Measurements from ENCODE around the gene DIAPH3. TPM values are rescaled to one million over a fixed set of nuclear protein-coding genes. Genes with fewer than 3 reads are reported as not detected.
A peak's percentile ranks its signal among the peaks of the same experiment; 100 is the strongest.
"Not testable (repeated sequence)": the region's sequence is repeated elsewhere in the genome, so short reads cannot be mapped to it uniquely, and the experiment has no call there.

The DIAPH3 gene
- 1.0 TPM for total RNA-seq

- DNase-seq (ENCODE audit: low spot score): peak; percentile 97
Measured at GRCh38 chr13:60163478-60164233, at the start of gene DIAPH3. DIAPH3 (minus strand) TSS chr13:60163928; CDS start chr13:60163766, 162 bp downstream.

GRCh38 chr13:60213236-60213744 lies 49.6 kb upstream of the DIAPH3 start:
- DNase-seq (ENCODE audit: low spot score): no peak

DNA sequence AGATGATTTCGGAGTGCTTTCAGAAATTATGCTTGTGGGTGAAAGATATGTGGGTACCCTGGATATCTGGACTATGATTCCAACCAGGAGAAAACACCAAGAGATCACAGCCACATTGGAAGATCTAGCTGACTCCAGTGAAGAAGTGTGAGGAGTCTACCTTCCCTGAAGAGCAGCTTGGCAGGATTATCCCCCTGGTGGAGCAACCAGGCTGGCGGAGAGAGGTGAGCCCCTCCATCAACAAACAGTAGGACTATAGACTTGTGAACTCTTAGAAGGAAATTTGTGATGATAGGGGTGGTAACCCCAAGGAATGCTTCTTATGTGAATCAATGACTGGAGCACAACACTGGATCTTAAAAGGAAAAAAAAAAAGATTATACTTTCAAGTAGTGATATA lies 47.8 kb upstream of the DIAPH3 start:
- DNase-seq (ENCODE audit: low spot score): no peak

DNA sequence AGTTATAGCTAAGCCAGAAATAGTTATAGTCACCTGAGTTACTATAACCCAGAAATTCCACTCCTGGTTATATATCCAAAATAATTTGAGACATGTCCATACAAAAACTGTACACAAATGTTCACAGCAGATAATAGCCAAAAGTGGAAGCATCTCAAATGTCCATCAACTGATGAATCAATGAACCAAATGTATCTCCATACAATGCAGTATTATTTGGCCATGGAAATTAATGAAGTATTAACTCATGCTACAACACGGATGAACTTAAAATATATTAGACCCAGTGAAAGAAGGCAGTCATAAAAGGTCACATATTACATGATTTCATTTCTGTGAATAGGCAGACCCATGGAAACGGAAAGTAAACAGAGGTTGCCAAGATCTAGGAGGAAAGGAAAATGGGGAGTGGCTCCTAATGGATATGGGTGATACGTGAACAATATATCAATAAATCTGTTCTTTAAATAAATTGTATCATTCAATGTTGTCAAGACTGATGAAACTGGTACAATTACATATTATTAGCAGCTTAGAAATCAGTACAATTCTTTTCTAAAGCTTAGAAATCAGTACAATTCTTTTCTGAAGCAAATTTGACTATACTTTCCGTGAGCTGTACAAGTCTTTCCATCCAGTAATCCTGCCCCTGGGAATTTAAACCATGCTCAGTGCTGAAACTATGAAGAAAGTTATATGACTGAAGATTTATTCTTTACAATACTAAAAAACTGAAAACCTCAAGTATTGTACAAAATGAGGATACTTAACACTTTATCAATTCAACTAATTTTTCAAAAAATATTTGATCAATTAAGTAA lies 47.0 kb upstream of the DIAPH3 start:
- no peak for DNase-seq (ENCODE audit: low spot score)

GRCh38 chr13:60205499-60205898 lies 41.8 kb upstream of the DIAPH3 start:
- not testable (repeated sequence) for DNase-seq (ENCODE audit: low spot score)

DNA sequence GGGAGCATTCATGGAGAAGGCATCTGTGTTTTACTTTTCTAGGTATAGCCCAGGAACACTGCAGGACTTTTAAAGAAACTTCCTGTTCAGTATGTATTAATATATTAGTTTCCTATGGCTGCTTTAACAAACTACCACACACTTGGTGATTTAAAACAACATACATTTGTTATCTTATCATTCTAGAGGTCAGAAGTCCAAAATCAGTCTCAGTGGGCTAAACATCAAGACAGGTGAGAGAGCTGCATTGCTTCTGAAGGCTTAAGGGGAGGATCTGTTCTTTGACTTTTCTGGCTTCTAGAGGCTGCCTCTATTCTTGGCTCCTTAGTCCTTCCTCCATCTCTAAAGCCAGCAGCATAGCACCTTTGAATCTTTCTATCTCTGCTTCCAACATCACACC lies 37.6 kb upstream of the DIAPH3 start:
- no peak for DNase-seq (ENCODE audit: low spot score)

DNA sequence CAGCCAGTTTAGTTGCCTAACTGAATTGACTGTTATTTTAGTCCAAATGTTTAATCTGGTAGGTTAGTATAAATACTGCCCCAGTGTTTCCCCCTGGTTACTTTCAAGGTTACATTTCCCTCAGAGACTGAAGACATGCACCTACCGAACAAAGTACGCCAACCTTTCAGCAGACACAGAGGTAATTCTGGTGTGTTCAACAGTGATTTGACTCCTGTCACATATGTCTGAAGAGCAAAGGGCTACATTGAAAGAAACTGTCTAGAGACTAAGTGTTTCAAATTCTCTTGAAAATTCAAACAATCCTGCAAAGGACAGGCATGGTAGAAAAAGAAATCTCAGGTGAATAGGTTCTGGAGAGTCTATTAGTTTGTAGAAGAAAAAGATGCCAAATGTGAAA lies 32.2 kb upstream of the DIAPH3 start:
- not testable (repeated sequence) for DNase-seq (ENCODE audit: low spot score)

DNA sequence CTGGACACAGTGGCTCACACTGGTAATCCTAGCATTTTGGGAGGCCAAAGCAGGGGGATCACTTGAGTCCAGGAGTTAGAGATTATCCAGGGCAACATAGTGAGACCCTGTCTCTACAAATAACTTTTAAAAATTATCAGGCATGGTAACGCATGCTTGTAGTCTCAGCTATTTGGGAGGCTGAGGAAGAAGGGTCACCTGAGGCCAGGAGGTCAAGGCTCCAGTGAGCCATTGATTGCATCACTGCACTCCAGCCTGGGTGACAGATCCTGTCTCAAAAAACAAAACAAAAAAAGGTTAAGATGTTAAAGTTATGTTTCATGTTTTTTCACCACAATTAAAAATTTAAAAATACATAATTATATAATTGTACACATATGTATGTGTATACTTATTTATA lies 19.2 kb upstream of the DIAPH3 start:
- DNase-seq (ENCODE audit: low spot score): no peak

DNA sequence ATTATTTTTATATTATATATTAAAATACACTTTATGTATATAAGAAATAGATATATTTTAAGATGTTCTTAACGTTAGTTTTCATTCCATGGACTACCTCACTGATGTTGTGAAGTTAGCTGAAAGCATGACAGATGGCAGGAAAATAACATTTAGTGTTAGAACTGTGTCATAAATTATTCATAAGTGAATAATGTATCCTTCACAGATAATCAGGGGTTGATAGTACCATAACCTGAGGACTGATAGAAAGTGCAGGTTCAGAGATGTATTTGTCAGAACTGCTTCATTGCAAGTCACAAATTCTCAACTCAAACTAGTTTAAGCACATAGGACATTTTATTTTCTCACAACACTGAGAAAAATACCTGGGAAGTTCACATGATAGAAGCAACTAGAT lies 14.6 kb upstream of the DIAPH3 start:
- no peak for DNase-seq (ENCODE audit: low spot score)

DNA sequence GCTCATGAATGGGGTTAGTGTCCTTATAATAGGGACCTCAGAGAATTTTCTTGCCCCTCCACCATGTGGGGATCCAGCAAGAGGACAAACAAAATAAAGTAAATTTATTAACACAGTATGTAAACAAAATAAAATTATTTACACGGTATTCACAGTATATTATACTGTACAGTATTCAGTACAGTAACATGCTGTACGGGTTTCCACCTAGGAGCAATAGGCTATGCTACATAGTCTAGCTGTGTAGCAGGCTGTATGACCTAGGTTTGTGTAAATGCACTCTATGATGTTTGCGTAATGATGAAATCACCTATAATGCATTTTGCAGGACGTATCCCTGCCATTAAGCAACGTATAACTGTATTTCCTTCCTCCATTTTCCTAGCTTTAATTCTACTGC lies 11.8 kb upstream of the DIAPH3 start:
- DNase-seq (ENCODE audit: low spot score): no peak

GRCh38 chr13:60174113-60174512 lies 10.4 kb upstream of the DIAPH3 start:
- DNase-seq (ENCODE audit: low spot score): no peak

DNA sequence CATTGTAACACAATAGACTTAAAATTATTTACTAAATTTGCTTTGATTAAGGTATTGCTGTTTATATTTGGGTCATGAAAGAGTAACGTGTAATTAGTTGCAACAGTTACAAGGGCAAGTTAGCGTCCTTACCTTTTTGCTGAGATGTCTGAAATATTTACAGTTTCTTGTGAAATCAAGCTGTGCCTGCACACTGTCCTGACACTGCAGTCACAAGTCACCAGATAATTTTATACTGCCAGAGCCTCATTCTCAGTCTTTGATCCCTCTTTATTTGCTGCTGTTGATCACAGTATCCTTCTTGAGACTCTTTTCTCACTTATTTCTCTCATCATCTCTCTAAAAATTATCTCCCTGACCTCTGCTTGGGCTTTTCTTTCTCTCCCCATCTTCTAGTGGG lies 8.4 kb upstream of the DIAPH3 start:
- DNase-seq (ENCODE audit: low spot score): no peak

GRCh38 chr13:60170414-60170813 lies 6.7 kb upstream of the DIAPH3 start:
- DNase-seq (ENCODE audit: low spot score): no peak

DNA sequence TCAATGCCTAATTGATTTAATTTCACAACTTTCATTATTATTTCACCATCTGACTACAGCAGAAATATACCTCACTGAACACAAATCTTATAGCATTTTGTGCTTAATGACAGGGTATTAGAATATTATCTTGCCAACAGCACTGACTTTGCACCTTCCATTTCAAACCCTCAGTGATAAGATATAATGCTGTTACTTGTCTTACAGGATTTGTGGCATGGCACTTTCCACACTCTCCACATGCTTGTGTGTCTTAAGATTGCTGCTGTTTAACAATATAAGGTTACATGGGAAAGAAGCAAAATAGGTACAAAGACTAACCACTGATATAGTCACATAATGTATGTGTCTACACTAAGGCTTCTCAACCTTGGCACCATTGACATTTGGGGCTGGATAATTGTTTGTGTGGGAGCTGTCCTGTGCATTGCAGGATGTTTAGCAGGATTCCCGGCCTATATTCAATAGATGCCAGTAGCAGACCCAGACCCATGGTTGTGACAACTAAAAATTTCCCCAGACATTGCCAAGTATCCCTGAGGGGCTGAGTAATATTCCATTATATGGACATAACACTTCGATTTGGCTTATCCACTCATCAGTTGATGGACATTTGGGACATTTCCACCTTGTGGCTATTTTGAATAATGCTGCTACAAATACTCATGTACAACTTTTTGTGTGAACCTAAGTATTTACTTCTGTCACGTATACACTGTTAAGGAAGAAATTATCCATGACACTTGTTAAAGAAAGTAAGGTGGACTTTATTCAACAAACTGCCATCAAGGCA lies 5.7 kb upstream of the DIAPH3 start:
- no peak for DNase-seq (ENCODE audit: low spot score)

GRCh38 chr13:60167121-60167520 lies 3.4 kb upstream of the DIAPH3 start:
- DNase-seq (ENCODE audit: low spot score): no peak

DNA sequence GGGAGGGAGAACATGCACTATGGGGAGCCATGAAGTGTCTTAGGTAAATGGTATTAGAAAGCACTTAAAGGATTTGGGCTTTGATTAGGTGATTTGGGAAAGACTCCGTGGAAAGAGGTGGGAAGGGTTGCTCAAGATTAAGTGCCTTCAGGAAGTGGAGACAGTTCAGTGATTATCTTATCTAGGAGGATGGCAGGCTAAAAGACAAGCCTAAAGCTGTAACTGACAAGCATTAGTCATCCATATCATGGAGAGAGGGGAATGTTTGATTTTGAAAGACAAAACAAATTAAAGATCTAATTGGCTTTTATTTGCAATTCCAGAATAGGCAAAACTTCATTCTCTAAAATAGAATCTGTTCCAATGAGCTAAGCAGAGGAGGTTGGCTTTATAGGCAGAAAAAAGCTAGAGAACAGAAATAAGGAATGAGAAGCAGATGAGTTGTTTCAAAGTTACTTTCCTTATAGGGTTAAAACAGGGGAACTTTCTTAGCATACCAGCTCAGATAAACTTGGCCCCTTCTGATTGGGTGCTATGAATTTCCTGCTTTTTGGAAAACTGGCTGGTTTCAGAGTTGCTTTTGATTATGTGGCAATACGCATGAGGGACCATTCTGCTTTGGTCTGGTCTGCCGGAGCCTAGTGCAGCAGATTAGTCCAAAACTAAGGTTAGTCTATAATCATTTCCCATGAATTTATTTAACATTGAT lies 1.8 kb upstream of the DIAPH3 start:
- no peak for DNase-seq (ENCODE audit: low spot score)

- no peak for DNase-seq (ENCODE audit: low spot score)
Measured at GRCh38 chr13:60164234-60164889, 634 bp upstream of the DIAPH3 start.

DNA sequence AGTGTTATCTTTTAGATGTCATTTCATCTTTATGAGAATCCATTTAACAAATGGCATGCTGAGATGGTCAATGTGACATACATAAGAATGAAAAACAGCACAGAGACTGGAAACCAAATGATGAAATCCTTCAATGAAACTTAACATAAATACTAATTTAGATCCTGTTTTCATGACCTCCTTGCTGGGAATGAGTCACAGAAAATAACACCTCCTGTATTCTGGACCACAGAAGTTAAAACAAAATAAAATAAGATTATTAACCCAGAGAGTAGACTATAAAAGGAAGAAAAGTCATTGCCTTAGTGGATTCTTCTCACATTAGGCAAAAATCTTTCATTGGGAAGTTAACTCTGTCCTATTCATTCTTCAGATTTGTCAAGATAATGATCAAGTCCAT lies 1.6 kb downstream of the DIAPH3 start:
- no peak for DNase-seq (ENCODE audit: low spot score)

GRCh38 chr13:60158321-60158801 lies 5.4 kb downstream of the DIAPH3 start:
- DNase-seq (ENCODE audit: low spot score): no peak

- no peak for DNase-seq (ENCODE audit: low spot score)
Measured at GRCh38 chr13:60155978-60156377, 7.8 kb downstream of the DIAPH3 start.

- no peak for DNase-seq (ENCODE audit: low spot score)
Measured at GRCh38 chr13:60152904-60153303, 10.8 kb downstream of the DIAPH3 start.
